KG1 (cell line): ENCODE results near the gene SMC3.
"Not testable (repeated sequence)": the region's sequence is repeated elsewhere in the genome, so short reads cannot be mapped to it uniquely, and the experiment has no call there.

Source experiments
- DNase-seq: peaks from one replicate; lab custom pipeline; 2025; lab: John Stamatoyannopoulos, UW

The SMC3 gene

GRCh38 chr10:110625356-110625894 lies 57.9 kb downstream of the SMC3 start:
- DNase-seq = no peak

DNA sequence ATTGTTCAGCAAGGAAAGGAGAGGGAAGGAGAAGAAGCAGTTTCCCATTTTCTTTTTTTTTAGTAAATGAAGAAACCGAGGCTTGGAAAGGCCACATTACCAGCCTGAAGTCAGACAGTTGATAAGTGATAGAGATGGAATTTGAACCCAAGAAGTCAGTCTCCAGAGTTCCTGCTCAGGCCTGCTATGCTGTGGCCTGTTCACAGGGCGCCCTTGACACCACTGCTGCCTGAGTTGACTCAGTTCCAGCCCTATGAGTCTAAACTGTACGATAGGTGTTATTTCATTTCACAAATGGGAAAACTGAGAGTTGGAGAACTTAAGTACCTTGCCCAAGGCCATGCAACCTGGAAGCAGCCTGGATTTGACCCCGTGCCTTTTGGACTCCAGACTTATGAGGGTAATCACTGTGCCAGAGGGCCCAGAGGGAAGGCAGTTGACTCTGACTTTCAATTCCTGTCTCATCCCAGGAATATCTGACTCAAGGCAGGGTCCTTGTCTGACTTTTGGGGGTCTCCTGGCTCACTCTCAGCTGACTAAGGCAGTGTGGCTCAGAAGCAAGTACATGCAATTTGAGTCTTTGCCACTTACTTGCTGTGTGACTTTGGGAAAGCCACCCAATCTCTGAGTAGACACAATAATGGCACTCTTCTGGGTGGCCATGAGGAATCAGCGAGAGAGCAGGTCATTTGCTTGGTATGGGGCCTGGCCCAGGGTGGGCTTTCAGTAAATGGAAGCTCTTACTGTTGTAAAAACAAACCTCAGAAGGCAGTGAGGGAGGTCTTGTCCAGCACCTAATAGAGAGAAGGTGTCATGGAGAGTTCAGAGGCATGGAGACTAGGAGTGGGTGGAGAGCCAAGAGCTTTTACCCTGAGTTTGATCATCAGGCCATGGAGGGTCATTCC lies 58.7 kb downstream of the SMC3 start:
- DNase-seq = no peak

GRCh38 chr10:110628161-110628560 lies 60.7 kb downstream of the SMC3 start:
- no peak for DNase-seq

DNA sequence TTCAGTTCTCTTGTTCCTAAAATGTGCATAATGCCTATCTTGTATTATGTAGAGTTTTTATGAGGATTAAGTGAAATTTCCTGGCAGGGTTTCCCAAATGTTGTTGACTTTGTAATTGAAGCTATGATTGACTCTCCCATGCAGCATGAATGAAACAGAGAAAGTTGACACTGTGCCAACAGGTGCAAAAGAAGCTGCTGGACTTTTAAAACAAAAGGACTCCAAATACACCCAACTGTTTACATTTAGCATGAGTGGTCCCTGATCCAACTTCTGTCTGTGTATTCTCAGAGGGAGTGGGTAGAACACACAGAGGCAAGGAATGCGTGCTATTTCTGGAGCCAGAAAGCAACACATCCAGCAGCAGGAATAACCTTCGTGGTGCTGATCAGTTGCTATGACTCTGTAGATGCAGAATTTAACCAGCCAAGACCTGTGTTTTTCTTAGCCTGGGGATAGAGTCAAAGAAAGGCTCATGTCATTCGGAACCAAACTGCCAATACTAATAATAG lies 62.2 kb downstream of the SMC3 start:
- no peak for DNase-seq

DNA sequence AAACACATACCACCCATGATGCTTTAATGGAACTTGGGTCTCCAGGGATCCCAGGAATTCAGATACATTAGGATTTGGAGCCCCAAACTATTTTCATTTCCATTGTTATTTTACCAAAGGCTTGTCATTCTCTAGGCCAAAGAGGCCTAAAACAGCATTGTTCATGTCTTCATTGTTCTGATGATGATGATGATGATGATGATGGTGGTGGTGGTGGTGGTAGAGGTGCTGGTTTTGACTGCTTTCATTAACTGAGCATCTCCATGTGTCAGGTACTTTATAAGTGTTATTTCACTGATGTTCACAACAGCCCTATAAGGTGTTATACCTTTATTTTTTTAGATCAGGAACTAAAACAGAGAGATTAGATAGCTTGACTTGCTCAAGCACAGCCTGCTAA lies 64.4 kb downstream of the SMC3 start:
- no peak for DNase-seq

DNA sequence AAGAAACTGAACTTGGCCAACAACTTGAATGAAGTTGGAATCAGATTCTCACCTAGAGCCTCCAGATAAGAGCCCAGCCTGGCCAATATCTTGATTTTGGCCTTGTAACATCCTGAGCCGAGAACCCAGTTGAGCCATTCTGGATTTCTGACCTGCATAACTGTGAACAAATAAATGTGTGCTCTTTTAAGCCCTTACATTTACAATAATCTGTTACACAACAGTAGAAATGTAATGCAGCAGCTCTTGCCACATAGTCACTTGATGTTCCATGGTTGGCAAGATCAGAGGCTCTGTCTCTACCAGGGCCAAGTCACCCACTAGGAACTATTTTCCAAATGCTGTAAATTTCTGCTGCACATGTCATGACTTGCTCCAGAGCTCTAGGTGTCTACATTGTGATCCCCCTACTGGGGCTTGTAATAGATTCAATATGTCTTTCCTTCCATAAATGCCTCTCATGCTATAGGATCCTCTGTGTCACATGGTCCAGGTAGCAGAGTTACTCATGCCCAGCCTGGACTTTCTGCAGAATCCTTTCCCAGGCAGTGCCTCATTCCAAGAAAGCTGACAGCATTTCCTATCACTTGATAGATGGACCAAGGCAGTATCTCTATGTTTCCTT lies 65.2 kb downstream of the SMC3 start:
- DNase-seq = no peak

DNA sequence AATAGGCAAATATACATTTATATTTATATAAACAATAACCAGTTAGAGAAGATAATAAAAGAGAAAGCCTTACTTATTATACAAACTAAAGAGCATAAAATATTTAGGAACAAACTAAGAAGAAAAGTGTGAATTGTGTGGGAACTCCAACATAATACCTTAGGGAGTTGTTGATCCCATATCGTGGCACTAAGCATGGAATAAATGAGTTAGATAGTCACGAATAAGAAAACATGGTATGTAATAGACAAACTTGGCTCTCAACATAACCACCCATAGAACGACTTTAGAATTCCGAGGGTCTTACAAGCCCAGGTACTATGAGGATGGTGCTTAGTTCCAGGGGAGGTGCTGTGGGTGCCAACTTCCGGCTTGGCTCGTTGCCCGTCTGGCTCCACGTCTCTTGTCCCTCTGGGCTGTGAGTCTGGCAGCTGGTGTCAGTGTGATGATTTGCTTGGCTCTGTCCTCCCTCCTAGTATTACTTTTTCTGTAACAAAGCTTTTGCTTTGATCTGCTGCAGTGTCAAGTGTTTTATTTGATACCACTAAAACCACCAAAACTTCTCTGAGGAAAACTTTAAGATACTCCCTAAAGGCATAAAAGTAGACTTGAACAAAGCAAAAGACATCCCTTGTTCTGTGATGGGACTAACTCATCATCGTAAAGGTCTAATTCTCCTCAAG lies 67.2 kb downstream of the SMC3 start:
- DNase-seq = no peak

- no peak for DNase-seq
Observed at GRCh38 chr10:110636572-110636931, 69.1 kb downstream of the SMC3 start.

DNA sequence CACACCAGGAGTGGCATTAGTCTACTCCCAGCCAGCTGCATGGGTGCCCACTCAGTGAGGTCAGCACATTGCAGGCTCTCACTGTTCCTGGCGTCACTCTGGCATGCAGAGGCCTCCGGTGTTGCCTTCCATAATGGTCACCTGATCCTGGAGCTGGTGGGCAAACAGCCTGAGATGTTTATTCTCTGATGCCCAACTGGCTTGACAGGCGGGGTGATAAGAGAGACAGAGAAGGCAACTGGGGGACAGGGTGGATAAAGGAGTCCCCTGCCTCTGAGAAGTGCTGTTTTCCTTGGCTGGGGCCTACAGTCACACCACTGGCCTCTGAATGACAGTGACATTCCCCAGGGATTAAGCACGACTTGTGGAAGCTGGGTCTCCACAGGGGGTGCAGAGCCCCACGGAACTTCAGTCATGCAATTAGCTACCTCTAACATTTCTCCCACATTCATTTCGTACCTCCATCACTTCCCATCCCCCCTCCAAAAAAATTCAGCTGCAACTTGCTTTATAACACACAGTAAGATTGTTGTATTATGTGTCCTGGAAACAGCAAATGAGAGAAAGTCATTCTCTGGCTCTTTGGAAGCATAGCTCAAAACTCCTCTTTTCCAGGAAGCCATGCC lies 69.5 kb downstream of the SMC3 start:
- DNase-seq = no peak

DNA sequence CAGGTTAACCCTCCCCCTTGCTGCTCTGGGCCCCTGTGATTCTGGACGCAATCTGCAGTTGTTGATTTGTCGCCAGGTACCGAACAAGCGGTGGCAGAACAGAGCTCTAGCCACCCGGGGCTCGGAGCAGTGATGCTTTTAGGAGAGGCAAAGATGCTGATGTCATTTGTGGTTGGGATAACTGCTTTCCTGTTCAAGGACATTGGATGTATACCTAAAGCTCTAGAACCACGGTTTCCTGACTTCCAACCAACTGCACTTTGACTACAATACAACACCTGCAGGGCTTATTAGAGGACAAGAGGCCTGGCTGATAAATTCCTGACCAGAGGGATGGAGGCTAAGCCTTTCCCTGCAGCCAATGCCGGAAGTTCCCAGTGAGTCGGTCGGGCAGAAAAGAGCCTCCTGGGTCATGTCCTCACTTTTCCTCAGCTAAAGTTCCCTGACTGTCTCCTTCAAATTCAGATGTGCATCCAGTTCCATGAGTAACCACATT lies 70.1 kb downstream of the SMC3 start:
- DNase-seq = no peak

GRCh38 chr10:110638319-110638718 lies 70.8 kb downstream of the SMC3 start:
- DNase-seq = no peak

DNA sequence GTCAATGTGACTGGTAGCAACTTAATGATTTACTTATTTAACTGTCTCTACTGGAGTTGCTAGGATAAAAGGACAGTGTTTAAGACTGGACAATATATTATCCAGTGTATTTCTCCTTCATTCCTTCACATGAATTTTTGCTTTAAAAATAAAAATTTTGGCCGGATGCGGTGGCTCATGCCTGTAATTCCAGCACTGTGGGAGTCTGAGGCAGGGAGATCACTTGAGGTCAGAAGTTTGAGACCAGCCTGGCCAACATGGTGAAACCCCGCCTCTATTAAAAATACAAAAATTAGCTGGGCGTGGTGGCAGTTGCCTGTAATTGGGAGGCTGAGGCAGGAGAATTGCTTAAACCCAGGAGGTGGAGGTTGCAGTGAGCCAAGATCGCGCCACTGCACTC lies 71.6 kb downstream of the SMC3 start:
- DNase-seq = not testable (repeated sequence)

- DNase-seq = not testable (repeated sequence)
Observed at GRCh38 chr10:110639858-110640257, 72.4 kb downstream of the SMC3 start.

GRCh38 chr10:110641256-110641655 lies 73.8 kb downstream of the SMC3 start:
- DNase-seq = no peak

DNA sequence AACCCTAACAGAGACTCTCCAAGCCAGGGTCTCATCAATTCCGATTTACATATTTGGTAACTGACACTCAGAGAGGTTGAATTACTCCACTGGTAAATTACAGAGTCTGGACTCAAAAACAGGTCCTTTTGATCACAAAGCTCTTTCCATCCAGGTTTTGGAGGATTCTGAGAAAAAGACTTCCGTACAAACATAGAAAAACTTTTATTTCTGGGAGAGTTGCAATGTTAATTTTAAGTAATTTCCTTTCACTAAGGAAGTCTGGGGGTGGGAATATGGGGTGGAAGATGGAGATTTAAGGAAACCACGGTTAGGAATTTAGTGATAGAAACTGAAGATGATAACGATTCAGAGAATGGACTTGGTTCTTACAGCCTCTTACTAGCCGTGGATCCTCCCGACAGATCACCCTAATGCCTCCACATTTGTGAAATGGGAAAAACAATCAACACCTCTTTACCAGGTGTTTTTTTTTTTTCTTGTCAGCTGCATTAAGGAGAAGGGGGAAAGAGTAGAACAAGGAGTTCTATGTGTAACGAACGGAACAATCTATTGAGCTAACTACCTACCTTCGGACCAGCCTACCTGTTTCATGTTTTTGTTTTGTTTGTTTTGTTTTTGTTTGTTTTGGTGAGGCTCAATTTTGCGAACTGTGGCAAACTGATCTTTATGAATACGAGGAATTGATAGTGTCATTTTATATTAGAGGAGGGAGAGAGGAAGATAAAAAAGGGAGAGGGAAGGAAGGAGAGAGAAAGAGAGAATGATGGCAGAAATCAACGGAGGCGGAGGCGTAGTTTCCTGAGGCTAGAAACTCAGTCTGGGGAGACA lies 74.9 kb downstream of the SMC3 start:
- no peak for DNase-seq

- no peak for DNase-seq
Observed at GRCh38 chr10:110643035-110643652, 75.6 kb downstream of the SMC3 start.

- no peak for DNase-seq
Observed at GRCh38 chr10:110643653-110644597, 76.4 kb downstream of the SMC3 start, which contains the start of gene RBM20. RBM20 (plus strand) TSS chr10:110644336; CDS start chr10:110644455, 119 bp downstream.

DNA sequence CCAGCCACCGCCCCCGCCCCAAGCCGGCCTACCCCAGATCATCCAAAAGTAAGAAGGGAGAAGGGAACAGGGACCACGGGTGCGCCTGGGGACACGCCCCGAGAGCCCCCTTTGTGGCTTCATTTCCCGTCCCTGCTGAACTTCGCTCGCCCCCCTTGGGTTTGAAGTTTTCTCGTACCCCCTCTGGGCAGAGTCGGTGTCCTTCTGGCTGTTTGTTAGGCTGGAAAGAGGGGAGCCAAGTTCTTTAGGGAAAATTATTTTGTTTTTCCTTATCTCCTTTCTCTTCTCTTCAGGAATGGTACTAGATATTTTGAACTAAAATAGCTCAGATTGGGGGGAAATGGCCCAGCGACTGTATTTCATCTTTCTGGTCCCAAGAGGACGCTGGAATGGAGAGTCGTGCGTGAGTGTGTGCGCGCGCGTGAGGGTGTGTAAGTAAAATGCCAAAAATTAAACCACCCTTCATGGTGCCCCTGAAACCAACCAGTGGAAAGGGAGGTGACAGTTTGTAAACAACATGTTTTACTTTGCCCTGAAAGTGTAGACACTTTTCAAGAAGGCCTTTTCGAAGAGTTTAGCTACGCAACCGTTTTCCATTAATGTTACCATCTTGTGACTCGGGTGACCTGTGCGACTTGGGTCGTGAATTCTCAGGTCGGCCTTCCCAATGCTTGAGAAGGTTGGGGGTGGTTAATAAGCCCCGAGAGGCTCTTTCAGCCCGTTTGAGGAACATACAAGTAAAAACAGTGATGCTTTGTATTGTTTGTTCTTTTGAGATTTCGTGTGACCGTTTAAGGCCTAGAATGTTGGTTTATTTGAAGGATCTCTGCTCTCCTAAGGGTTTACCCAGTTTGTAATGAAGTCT lies 77.3 kb downstream of the SMC3 start:
- DNase-seq = no peak
